Naive thymus-derived CD8-positive, alpha-beta T cell (primary cell): Measurements from ENCODE around the gene CLTCL1. TPM values are rescaled to one million over a fixed set of nuclear protein-coding genes. Genes with fewer than 3 reads are reported as not detected.

Source experiments
- ATAC-seq, 2 donors: fragments of 150-1000 bp; cut with Tn5 transposase in 1 of 2; sonication (Bioruptor Pico), chemical (Tn5 transposase) in 1 of 2; 1 replicate in 1 of 2; 2 replicates in 1 of 2; pipeline ENCODE4 v1.10.0; 2021; ENCODE audit warnings: mild to moderate bottlenecking in 2 of 2, moderate library complexity in 2 of 2
- POLR2A ChIA-PET: fragments of 350-600 bp; sonication (Branson Sonifier 250); formaldehyde crosslinking; loops from one replicate; lab custom pipeline; 2021; ENCODE audit warnings: antibody characterized with exemption; lab: Charles Lee
- DNase-seq, 10 donors: peaks; one replicate each; pipeline versions ENCODE4 v3.0.0 to v3.0.0-alpha.2; 2020 to 2022
- H3K27ac Mint-ChIP-seq, 10 donors: one replicate each; pipeline ENCODE4 v1.8.0; 2020 to 2022; ENCODE audit warnings: mild to moderate bottlenecking in 10 of 10, mixed read lengths in 10 of 10, moderate library complexity in 4 of 10, inconsistent platforms in 1 of 10
- H3K27me3 Mint-ChIP-seq, 5 donors: one replicate each; pipeline ENCODE4 v1.8.0; 2021 to 2022; ENCODE audit warnings: mixed read lengths in 5 of 5
- H3K36me3 Mint-ChIP-seq, 3 donors: one replicate each; pipeline ENCODE4 v1.8.0; 2020 to 2022; ENCODE audit warnings: mixed read lengths in 3 of 3, mild to moderate bottlenecking in 2 of 3, inconsistent platforms in 1 of 3
- H3K4me1 Mint-ChIP-seq, 4 donors: one replicate each; pipeline ENCODE4 v1.8.0; 2021 to 2022; ENCODE audit warnings: mixed read lengths in 4 of 4
- H3K4me3 Mint-ChIP-seq, 10 donors: one replicate each; pipeline ENCODE4 v1.8.0; 2020 to 2022; ENCODE audit warnings: mild to moderate bottlenecking in 10 of 10, mixed read lengths in 10 of 10, moderate library complexity in 6 of 10, inconsistent platforms in 1 of 10
- H3K9me3 Mint-ChIP-seq, 9 donors: one replicate each; pipeline ENCODE4 v1.8.0; 2020 to 2022; ENCODE audit warnings: mixed read lengths in 9 of 9, mild to moderate bottlenecking in 3 of 9, inconsistent platforms in 1 of 9, moderate library complexity in 1 of 9
- polyA plus RNA-seq, 3 donors: library from polyadenylated mRNA; unstranded; fragments of 300-500 nt; fragmentation: Illumina TruSeq; gene quantifications; one replicate each; pipeline ENCODE4 v1.2.3, GENCODE V29; 2021
- total RNA-seq, 8 experiments: library from RNA in 2 of 8; stranded (reverse) in 2 of 8; gene quantifications; one replicate each; pipeline ENCODE4 v1.2.3 and lab custom pipeline; 2021 to 2026

The CLTCL1 gene
- total and polyA plus RNA-seq, 5 experiments from 2014 or later, result 0.07 to 2.3 (median 0.61) TPM

GRCh38 chr22:19152942-19153883 lies 138.3 kb downstream of the CLTCL1 start:
- Mint-ChIP-seq H3K27me3 (peaks cover 21 to 57% (median 32%) of the 10 kb centered on the region in 5 donors), H3K36me3 (peaks cover 0 to 9% (median 8%) of the 10 kb centered on the region in 3 donors), H3K9me3 (peaks cover 0 to 10% (median 0%) of the 10 kb centered on the region in 9 donors), H3K27ac (no peak overlapping the region), H3K4me1 (peaks cover 7 to 15% (median 9%) of the 10 kb centered on the region in 4 donors), H3K4me3 (peak overlapping the region in 1 of 10 donors; percentile 28)
- POLR2A ChIA-PET, result no interaction called here
- DNase-seq (no peak), ATAC-seq (no peak)

DNA sequence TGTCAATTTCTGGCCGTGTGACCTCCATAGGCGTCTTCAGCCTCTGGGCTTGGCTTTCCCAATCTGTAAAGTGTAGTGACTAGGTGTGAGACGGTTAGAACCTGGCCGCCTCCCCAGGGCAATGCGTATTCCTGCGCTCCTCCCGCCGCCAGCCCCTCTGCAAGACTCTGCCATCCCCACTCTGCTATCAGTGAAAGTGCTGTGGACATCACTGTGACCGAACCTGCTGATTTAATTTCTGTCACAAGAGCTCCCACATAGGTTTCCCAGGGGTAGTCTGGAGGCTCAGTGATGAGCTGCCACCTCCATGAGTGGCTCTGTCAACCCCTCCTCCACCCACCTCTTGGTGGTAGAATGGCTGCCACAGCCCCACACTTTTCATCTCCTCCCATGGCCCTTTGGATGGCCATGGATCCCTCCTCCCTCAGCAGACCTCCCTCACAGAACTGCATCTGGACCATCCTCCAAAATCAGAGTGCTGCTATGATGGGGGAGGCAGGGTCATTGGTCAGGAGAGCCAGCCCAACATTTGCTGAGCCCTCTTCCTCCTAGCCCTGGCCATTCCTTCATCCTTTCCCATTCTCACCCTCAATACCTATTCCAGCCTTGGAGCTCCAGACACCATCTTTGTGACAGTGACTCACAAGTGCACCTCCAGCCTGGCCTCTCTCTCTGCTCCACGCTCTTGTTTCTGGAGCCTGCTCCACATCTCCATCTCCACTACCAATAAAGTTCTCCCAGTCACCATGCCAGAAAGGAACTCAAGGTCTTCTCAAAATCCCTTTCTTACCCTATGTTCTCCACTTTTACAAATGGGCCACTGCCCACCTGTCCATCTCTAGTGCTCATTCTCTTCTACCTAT lies 140.0 kb downstream of the CLTCL1 start:
- H3K4me1 Mint-ChIP-seq, result peaks cover 7 to 15% (median 10%) of the 10 kb centered on the region in 4 donors
- peaks cover 0 to 9% (median 8%) of the 10 kb centered on the region in 3 donors for H3K36me3 Mint-ChIP-seq
- no peak for DNase-seq
- peaks cover 21 to 64% (median 37%) of the 10 kb centered on the region in 5 donors for H3K27me3 Mint-ChIP-seq
- H3K4me3 Mint-ChIP-seq, result peak overlapping the region in 9 of 10 donors; percentile 50 to 92 (median 75)
- POLR2A ChIA-PET, result interaction anchor here (0.7 kb wide), 1 partner anchor 334 kb away, joined by 5 read pairs; no protein-coding TSS in a partner anchor
- peaks cover 0 to 10% (median 0%) of the 10 kb centered on the region in 9 donors for H3K9me3 Mint-ChIP-seq
- H3K27ac Mint-ChIP-seq, result no peak overlapping the region
- ATAC-seq, result no peak

GRCh38 chr22:19150482-19151328 lies 140.8 kb downstream of the CLTCL1 start:
- ATAC-seq (no peak), DNase-seq (no peak)
- H3K4me3 Mint-ChIP-seq, result peak overlapping the region; percentile 42 to 92 (median 73)
- peaks cover 0 to 9% (median 8%) of the 10 kb centered on the region in 3 donors for H3K36me3 Mint-ChIP-seq
- no peak overlapping the region for H3K27ac Mint-ChIP-seq
- POLR2A ChIA-PET, result no interaction called here
- H3K27me3 Mint-ChIP-seq, result peaks cover 21 to 59% (median 40%) of the 10 kb centered on the region in 5 donors
- peaks cover 0 to 10% (median 0%) of the 10 kb centered on the region in 9 donors for H3K9me3 Mint-ChIP-seq
- H3K4me1 Mint-ChIP-seq, result peaks cover 7 to 15% (median 10%) of the 10 kb centered on the region in 4 donors

- H3K27ac Mint-ChIP-seq, result no peak within 1 kb of the TSS
- peaks cover 0 to 9% (median 8%) of the 10 kb centered on the region in 3 donors for H3K36me3 Mint-ChIP-seq
- peak within 1 kb of the TSS; percentile 42 to 92 (median 73) for H3K4me3 Mint-ChIP-seq
Observed at GRCh38 chr22:19149991-19150390, 141.5 kb downstream of the CLTCL1 start, which contains the start of gene GSC2. Gene GSC2 (minus strand): TSS chr22:19150292. CDS start chr22:19150283, 9 bp downstream.

DNA sequence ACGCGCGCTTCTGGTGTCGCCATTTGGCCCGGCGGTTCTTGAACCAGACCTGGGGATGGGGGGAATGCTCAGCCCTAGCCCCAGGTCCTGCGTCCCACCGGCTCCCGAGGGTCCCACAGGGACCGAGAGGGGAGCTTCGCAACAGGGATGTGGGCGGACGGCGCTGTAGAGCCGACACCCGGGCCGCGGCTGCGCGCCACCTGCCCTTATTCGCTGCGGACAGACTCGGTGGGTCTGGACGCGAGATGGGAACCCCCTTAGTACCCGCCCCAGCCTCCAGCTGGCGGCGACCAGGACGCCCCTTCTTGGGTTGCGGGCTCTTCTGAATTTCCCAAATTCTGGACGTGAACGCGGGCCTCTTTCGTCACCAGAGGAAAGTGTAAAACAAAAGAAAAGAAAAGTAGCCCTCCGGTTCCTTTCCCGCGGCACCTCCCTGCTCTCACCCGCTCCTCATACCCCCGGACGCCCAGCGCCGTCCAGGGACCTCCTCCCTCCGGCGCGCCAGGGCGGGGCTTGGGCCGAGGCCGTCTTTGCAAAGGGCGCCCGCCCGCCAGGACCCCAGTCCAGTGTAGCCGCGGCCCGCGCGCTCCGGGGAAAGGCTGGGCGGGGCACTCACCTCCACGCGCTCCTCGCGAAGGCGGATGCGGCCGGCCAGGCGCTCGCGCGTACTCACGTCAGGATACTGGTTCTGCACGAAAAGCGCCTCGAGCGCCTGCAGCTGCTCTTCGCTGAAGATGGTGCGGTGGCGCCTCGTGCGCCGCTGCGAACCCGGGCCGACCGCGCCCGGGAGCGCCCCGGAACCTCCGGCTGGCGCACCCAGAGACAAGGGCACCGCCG lies 142.3 kb downstream of the CLTCL1 start:
- H3K9me3 Mint-ChIP-seq, result peaks cover 0 to 10% (median 0%) of the 10 kb centered on the region in 9 donors

More at GRCh38 chr22:19149991-19150390, 141.5 kb downstream of the CLTCL1 start, which contains the start of gene GSC2:
- H3K4me1 Mint-ChIP-seq, result peaks cover 7 to 15% (median 10%) of the 10 kb centered on the region in 4 donors
- ATAC-seq (peak; percentile 13 to 23), DNase-seq (no peak)
- POLR2A ChIA-PET, result no interaction called here
- peaks cover 0 to 10% (median 0%) of the 10 kb centered on the region in 9 donors for H3K9me3 Mint-ChIP-seq
- peaks cover 21 to 52% (median 40%) of the 10 kb centered on the region in 5 donors for H3K27me3 Mint-ChIP-seq

DNA sequence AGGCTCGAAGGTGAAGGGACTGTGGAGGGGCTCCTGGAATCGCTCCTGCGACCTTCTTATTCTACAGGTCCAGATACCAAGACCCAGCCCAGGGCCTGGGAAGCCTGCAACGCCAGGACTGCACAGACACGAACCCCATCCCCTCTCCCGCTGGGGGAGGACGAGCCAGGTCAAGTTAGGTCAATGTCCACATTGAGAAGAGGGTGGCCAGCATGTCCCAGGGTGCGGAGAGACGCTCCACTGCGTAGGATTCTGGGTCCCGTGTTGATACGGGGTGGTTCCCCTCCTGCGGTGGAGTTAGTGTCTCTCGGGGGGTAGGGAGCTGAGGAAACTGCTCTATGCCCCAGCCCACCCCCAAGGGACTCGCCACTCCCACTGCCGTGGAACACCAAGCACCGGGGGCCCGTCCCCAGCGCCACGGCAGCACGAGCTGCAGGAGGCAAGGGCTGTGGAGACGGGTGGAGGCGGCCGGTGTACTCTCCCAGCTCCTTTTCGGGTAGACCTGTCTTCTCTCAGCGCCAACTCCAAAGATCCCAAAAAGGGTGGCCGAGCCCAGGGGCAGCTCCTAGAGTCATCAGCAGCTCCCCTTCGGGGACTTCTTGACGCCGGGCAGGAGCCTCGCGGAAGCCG lies 143.0 kb downstream of the CLTCL1 start:
- POLR2A ChIA-PET, result interaction anchor here (0.7 kb wide), 1 partner anchor 15 kb away, joined by 3 read pairs; no protein-coding TSS in a partner anchor
- H3K4me1 Mint-ChIP-seq, result peaks cover 17 to 30% (median 22%) of the 10 kb centered on the region in 4 donors
- no peak overlapping the region for H3K27ac Mint-ChIP-seq
- ATAC-seq (no peak), DNase-seq (no peak)
- peaks cover 18 to 43% (median 29%) of the 10 kb centered on the region in 5 donors for H3K27me3 Mint-ChIP-seq
- peaks cover 0 to 10% (median 0%) of the 10 kb centered on the region in 9 donors for H3K9me3 Mint-ChIP-seq
- H3K4me3 Mint-ChIP-seq, result peak overlapping the region in 4 of 10 donors; percentile 22 to 58 (median 35)
- peaks cover 0 to 12% (median 6%) of the 10 kb centered on the region in 3 donors for H3K36me3 Mint-ChIP-seq

More for the DNA sequence above, 142.3 kb downstream of the CLTCL1 start:
- peaks cover 12 to 22% (median 15%) of the 10 kb centered on the region in 4 donors for H3K4me1 Mint-ChIP-seq
- peak overlapping the region; percentile 7 to 72 (median 60) for H3K4me3 Mint-ChIP-seq
- ATAC-seq, result peak; percentile 27 to 42
- POLR2A ChIA-PET, result interaction anchor here (0.7 kb wide), 1 partner anchor 15 kb away, joined by 3 read pairs; no protein-coding TSS in a partner anchor
- H3K27me3 Mint-ChIP-seq, result peaks cover 21 to 47% (median 36%) of the 10 kb centered on the region in 5 donors
- peak in 5 of 10 donors; percentile 18 to 50 (median 37) for DNase-seq
- no peak overlapping the region for H3K27ac Mint-ChIP-seq
- H3K36me3 Mint-ChIP-seq, result peaks cover 0 to 9% (median 8%) of the 10 kb centered on the region in 3 donors

- peaks cover 19 to 34% (median 30%) of the 10 kb centered on the region in 4 donors for H3K4me1 Mint-ChIP-seq
- peak overlapping the region in 1 of 10 donors; percentile 6 for H3K27ac Mint-ChIP-seq
- no peak for DNase-seq
- peaks cover 12 to 36% (median 18%) of the 10 kb centered on the region in 5 donors for H3K27me3 Mint-ChIP-seq
- POLR2A ChIA-PET, result no interaction called here
- peaks cover 0 to 17% (median 6%) of the 10 kb centered on the region in 3 donors for H3K36me3 Mint-ChIP-seq
- peaks cover 0 to 10% (median 0%) of the 10 kb centered on the region in 9 donors for H3K9me3 Mint-ChIP-seq
- H3K4me3 Mint-ChIP-seq, result peak overlapping the region in 2 of 10 donors; percentile 10 to 19
- no peak for ATAC-seq
Observed at GRCh38 chr22:19147195-19147780, 144.2 kb downstream of the CLTCL1 start.

GRCh38 chr22:19146215-19146968 lies 145.1 kb downstream of the CLTCL1 start:
- Mint-ChIP-seq H3K36me3 (peaks cover 0 to 20% (median 2%) of the 10 kb centered on the region in 3 donors), H3K9me3 (peaks cover 0 to 2% (median 0%) of the 10 kb centered on the region in 9 donors), H3K27ac (no peak overlapping the region), H3K4me1 (peaks cover 15 to 37% (median 29%) of the 10 kb centered on the region in 4 donors), H3K4me3 (peak overlapping the region in 1 of 10 donors; percentile 19), H3K27me3 (peaks cover 6 to 27% (median 9%) of the 10 kb centered on the region in 5 donors)
- ATAC-seq, result no peak
- no peak for DNase-seq
- POLR2A ChIA-PET, result no interaction called here

- Mint-ChIP-seq H3K27me3 (peaks cover 0 to 15% (median 0%) of the 10 kb centered on the region in 5 donors), H3K4me3 (peak overlapping the region; percentile 96 to 100 (median 99)), H3K27ac (peak overlapping the region; percentile 92 to 99 (median 98)), H3K36me3 (peaks cover 0 to 35% (median 3%) of the 10 kb centered on the region in 3 donors), H3K4me1 (peaks cover 14 to 36% (median 23%) of the 10 kb centered on the region in 4 donors), H3K9me3 (peaks cover 0 to 2% (median 0%) of the 10 kb centered on the region in 9 donors)
- peak in 4 of 10 donors; percentile 26 to 49 (median 36) for DNase-seq
- POLR2A ChIA-PET, result interaction anchor here (0.9 to 2.0 kb wide), 14 partner anchors 10 to 973 kb away, joined by 3 to 18 read pairs (median 4); partner anchors contain the start of genes C22orf39, CDC45, DGCR2 and SLC25A1
- peak; percentile 15 to 27 for ATAC-seq
Observed at GRCh38 chr22:19143967-19144400, 147.5 kb downstream of the CLTCL1 start.
